GM12873 (cell line): ENCODE data around the gene PTPRD.
A peak's percentile ranks its signal among the peaks of the same experiment; 100 is the strongest.

Experiments used
- TF ChIP-seq, protein P1 (sequence below): IDR thresholded peaks from 2 replicates; pipeline ENCODE4 v1.5.1; 2012; ENCODE audit warnings: low read depth, mild to moderate bottlenecking, moderate library complexity, low read length, control low read depth; ENCODE audit not compliant: insufficient read depth; ENCODE audit errors: missing control alignments

Gene PTPRD

DNA sequence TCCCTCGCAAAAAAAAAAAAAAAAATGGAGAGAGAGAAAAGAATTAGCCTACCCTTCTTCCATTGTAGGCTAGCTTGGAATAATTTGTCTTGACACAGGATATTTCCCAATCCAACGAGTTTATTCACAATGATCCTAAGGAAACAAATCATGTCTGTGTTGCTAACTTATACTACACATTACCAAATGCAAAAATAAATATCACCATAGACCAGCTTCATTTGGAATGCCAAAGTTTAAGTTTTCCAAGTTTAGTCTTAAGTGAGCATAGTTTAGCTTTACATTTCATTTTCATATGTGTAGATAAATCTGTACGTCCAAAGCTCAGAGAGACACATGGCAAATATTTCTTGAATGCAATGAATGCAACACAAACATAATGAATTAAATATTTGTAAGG lies 1707.1 kb downstream of the PTPRD start:
- TF ChIP-seq, protein P1, sequence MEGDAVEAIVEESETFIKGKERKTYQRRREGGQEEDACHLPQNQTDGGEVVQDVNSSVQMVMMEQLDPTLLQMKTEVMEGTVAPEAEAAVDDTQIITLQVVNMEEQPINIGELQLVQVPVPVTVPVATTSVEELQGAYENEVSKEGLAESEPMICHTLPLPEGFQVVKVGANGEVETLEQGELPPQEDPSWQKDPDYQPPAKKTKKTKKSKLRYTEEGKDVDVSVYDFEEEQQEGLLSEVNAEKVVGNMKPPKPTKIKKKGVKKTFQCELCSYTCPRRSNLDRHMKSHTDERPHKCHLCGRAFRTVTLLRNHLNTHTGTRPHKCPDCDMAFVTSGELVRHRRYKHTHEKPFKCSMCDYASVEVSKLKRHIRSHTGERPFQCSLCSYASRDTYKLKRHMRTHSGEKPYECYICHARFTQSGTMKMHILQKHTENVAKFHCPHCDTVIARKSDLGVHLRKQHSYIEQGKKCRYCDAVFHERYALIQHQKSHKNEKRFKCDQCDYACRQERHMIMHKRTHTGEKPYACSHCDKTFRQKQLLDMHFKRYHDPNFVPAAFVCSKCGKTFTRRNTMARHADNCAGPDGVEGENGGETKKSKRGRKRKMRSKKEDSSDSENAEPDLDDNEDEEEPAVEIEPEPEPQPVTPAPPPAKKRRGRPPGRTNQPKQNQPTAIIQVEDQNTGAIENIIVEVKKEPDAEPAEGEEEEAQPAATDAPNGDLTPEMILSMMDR: no peak

DNA sequence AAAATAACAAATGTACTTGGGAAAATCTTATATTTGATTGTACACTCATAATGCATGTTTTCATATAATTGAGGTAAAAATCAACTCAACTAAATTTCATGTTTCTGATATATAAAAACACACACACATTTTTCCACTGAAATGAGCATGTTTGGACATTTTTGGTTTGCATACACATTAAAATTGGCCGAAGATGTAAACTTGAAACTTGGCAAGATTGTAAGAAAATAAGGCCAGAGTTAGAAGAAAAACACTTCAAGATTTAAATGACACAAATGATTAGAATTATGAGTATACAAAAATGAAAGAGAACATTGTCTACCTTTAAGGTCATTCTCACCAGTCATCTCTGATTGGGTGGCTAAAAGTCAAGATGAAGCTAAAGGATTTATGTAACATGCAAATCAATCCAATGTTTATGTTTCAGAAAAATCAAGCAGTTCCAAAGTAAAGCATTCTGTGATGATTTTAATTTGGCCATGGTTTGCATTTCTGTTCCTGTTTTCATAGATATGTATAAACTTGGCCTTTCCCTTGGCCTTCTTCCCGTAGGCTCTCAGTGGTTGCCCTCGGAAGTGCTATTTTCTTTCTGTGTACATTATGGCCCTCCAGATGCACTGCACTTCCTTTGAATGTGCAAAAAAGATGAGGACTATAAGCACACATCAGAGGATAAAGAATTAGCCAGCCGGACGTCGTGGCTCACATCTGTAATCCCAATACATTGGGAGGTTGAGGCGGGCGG lies 1707.9 kb downstream of the PTPRD start:
- TF ChIP-seq, protein P1: no peak

DNA sequence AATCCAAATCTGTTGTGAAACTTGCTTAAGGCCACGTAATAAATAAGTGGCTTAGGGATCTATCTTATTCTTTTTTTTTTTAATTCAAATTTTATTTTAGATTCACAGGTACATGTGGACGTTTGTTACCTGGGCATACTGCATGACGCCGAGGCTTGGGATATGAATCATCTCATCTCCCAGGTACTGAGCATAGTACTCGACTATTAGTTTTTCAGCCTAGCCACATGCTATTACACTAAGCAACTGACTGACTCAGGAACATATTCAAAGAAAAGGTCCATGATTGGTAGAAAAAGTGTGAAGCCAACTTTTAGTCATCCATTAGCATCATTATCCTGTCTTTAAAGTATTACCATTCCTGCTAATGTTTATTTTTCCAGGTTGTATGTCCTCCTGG lies 1709.7 kb downstream of the PTPRD start:
- TF ChIP-seq, protein P1: no peak

DNA sequence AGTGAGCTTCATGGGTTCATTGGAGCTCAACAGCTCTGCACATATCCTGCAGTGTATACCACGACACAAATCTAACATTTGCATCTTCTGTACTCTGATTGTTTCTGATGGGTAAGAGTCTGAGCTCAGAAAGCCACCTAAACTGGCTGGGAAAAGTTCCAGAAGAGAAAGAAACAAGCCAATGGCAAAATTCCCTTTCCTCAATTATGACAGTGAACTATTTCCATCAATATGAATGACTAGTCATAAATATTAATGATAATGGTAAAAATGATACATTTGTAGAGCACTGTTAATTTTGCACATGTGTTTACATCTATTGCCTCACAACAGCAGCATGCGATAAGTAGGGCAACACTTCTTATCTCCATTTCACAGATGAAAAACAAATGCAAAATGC lies 1711.7 kb downstream of the PTPRD start:
- TF ChIP-seq, protein P1: no peak

DNA sequence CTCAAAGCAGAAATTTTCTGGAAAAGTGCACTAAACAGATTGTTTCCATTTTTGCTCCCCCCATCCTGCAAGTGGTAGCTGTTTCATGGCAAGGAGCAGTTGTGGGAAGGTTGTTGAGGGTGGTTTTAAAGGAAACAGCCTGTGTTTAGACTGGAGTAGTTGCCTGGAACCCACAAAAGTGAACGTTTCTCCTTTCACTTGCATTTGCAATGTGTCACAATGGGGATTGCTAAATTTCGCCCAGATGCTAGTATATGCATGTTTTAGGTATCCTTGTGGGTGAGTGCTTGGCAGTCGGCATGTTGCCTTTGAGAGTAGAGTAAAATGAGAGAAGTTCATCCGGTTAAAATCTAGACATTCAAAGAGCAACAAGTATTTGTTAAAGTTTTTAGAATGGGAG lies 1713.3 kb downstream of the PTPRD start:
- TF ChIP-seq, protein P1: no peak

GRCh38 chr9:8895861-8896224 lies 1717.0 kb downstream of the PTPRD start:
- TF ChIP-seq, protein P1: peak; percentile 41

GRCh38 chr9:8895106-8895860 lies 1717.5 kb downstream of the PTPRD start:
- TF ChIP-seq, protein P1: no peak
